ENCODE data around the gene RBM3.

RBM3 gene

DNA sequence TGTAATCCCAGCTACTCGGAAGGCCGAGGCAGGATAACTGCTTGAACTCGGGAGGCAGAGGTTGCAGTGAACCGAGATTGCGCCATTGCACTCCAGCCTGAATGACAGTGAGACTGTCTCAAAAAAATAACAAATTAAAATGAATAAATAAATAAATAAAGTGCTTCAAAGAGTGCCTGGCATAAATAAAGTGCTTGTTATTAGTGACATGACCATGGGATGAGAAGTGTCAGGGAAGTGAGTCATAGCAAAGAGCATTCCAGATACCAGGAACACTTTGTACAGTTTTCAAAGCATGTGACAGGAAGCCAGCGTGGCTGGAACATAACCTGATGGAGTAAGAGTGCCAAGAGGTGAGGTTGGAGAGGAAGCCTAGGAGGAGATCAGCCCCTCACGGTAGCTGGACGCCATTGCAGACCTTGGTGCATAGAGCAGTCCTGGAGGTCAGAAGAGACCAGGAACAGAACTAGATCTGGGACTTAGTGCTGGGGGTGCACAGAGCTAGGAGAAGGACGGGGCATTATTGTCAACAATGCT lies 17.0 kb downstream of the RBM3 start:
- H3K4me1 ChIP-seq (ENCODE audit: insufficient read depth, low read length): no peaks in the 10 kb centered on the region; the same call in 1 of the 2 replicates
- H3K36me3 ChIP-seq (ENCODE audit: insufficient read depth, low read length): no peaks in the 10 kb centered on the region
- no peak overlapping the region for H3K9ac ChIP-seq (ENCODE audit: low read depth, low read length)
- no peaks in the 10 kb centered on the region for H3K9me3 ChIP-seq (ENCODE audit: control insufficient read depth, insufficient read depth, low read length)

DNA sequence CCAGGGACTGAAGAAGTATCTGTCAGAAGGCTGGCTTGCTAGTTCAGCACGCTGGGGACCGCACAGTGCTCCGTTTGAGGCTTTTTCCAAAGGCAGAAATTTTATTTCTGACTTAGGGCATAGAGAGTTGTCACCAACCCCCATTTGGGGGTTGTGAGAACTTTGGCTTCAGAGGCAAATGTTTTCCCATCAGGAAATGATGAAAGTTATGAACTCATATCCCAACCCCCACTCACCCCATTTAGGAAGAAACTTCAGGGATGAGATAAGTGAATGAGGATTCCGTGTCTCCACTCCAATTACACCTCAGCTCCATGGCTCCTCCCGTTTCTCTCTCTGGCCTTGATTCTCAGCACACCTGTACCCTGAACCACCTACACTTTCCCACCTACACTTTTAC lies 18.7 kb downstream of the RBM3 start:
- H3K36me3 ChIP-seq (ENCODE audit: insufficient read depth, low read length): no peaks in the 10 kb centered on the region
- H3K4me1 ChIP-seq (ENCODE audit: insufficient read depth, low read length): no peaks in the 10 kb centered on the region; the same call in 1 of the 2 replicates
- H3K9me3 ChIP-seq (ENCODE audit: control insufficient read depth, insufficient read depth, low read length): no peaks in the 10 kb centered on the region
- no peak overlapping the region for H3K9ac ChIP-seq (ENCODE audit: low read depth, low read length)

DNA sequence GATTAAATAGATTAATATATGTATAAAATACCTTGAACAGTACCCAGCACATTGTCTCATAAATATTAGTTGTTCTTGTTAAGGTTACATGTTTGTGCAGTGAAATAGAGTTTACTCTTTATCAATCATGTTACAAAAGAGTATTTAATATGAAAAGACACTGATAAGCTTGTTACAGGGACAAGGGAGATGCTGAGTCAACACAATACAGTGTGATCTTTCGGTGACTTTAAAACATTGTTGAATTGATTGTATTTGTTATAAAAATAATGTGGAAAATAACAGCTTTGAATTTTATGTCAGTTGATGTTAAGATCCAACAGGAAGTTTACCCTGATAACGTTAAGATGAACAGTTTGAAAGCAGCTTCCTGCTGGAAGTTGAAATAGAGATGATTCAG lies 21.6 kb downstream of the RBM3 start:
- peaks cover 5% of the 10 kb centered on the region; the same call in 1 of the 2 replicates for H3K36me3 ChIP-seq (ENCODE audit: insufficient read depth, low read length)
- H3K4me1 ChIP-seq (ENCODE audit: insufficient read depth, low read length): no peaks in the 10 kb centered on the region; the same call in 1 of the 2 replicates
- H3K9ac ChIP-seq (ENCODE audit: low read depth, low read length): no peak overlapping the region

DNA sequence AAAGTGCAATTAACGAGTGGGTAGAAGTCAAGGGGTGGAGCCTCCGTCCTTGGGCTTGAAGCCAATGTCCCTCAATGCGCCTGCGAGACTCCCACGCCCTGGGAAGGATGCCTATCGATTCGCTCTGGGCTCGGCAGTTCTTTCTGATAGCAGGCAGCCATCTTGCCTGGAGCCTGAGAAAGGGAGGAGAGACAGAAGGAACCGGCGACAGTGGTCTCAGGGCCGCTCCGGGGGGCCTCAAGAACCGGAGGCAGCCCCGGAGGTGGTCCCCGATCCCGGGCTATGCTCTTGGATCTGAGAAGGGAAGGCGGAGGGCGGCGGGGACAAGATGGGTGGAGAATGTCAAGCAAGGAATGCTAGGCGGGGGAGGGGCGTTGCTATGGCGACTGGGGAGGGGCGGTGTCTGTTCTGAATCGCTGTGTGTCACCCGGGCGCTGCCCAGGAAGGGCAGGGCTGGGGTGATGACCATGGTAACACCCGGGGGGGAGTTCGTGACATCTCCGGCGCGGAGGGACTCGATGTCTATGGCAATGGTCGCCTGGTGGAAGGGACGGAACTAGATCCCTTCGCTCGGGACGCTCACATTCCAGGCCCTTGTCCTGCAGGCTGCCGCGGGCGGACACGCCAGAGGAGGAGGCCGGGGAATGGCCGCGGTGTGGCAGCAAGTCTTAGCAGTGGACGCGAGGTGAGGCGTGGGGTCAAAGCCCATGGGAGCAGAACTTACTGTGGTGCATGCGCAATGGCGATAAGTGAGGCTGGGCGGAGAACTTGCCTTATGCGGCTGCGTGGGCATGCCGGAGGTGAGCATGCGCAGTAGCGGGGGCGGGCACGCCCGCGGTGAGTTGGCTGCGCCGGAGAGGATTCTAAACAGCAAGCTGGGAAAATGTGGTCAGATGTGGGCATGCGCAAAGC lies 23.3 kb downstream of the RBM3 start, which contains the start of gene WDR13:
TSS of gene WDR13 (plus strand) at position 140 of the 912 bp plus-strand sequence. CDS start at position 645, 505 bp downstream.
- H3K36me3 ChIP-seq (ENCODE audit: insufficient read depth, low read length): peaks cover 5% of the 10 kb centered on the region; the same call in 1 of the 2 replicates
- no peaks in the 10 kb centered on the region; the same call in 1 of the 2 replicates for H3K4me1 ChIP-seq (ENCODE audit: insufficient read depth, low read length)
- peak within 1 kb of the TSS; percentile 92 for H3K9ac ChIP-seq (ENCODE audit: low read depth, low read length)
- H3K9me3 ChIP-seq (ENCODE audit: control insufficient read depth, insufficient read depth, low read length): no peaks in the 10 kb centered on the region

More for the DNA sequence above, 21.6 kb downstream of the RBM3 start:
- H3K9me3 ChIP-seq (ENCODE audit: control insufficient read depth, insufficient read depth, low read length): no peaks in the 10 kb centered on the region

GRCh38 chrX:48598614-48599013 lies 24.3 kb downstream of the RBM3 start:
- no peaks in the 10 kb centered on the region for H3K9me3 ChIP-seq (ENCODE audit: control insufficient read depth, insufficient read depth, low read length)
- H3K9ac ChIP-seq (ENCODE audit: low read depth, low read length): no peak overlapping the region
- no peaks in the 10 kb centered on the region; the same call in 1 of the 2 replicates for H3K4me1 ChIP-seq (ENCODE audit: insufficient read depth, low read length)
- peaks cover 5% of the 10 kb centered on the region; the same call in 1 of the 2 replicates for H3K36me3 ChIP-seq (ENCODE audit: insufficient read depth, low read length)

DNA sequence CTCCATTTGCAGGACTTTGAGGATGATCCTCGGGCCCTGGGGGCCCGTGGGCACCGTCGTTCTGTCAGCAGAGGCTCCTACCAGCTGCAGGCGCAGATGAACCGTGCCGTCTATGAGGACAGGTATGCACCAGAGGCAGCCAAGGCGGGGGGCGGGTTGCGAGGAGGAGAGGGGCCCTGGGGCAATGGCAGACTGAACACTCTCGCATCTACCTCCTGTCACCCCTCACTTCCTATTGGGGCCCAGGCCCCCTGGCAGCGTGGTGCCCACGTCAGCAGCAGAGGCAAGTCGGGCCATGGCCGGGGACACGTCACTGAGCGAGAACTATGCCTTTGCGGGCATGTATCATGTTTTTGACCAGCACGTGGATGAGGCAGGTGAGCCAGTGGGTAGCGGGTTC lies 25.1 kb downstream of the RBM3 start:
- no peaks in the 10 kb centered on the region; the same call in 1 of the 2 replicates for H3K4me1 ChIP-seq (ENCODE audit: insufficient read depth, low read length)
- H3K9me3 ChIP-seq (ENCODE audit: control insufficient read depth, insufficient read depth, low read length): no peaks in the 10 kb centered on the region
- H3K9ac ChIP-seq (ENCODE audit: low read depth, low read length): no peak overlapping the region
- peaks cover 5% of the 10 kb centered on the region; the same call in 1 of the 2 replicates for H3K36me3 ChIP-seq (ENCODE audit: insufficient read depth, low read length)

DNA sequence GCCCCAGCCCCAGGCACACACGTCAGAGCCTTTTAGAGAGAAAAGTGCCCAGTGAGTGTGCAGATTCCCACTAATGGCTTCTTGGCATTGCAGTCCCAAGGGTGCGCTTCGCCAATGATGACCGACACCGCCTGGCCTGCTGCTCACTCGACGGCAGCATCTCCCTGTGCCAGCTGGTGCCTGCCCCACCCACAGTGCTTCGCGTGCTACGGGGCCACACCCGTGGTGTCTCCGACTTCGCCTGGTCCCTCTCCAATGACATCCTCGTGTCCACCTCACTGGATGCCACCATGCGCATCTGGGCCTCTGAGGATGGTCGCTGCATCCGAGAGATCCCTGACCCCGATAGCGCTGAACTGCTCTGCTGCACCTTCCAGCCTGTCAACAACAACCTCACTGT lies 25.9 kb downstream of the RBM3 start:
- no peaks in the 10 kb centered on the region for H3K9me3 ChIP-seq (ENCODE audit: control insufficient read depth, insufficient read depth, low read length)
- H3K4me1 ChIP-seq (ENCODE audit: insufficient read depth, low read length): no peaks in the 10 kb centered on the region; the same call in 1 of the 2 replicates
- peaks cover 5% of the 10 kb centered on the region; the same call in 1 of the 2 replicates for H3K36me3 ChIP-seq (ENCODE audit: insufficient read depth, low read length)
- H3K9ac ChIP-seq (ENCODE audit: low read depth, low read length): no peak overlapping the region

- Histone ChIP-seq H3K4me1 (ENCODE audit: insufficient read depth, low read length) (no peaks in the 10 kb centered on the region; the same call in 1 of the 2 replicates), H3K36me3 (ENCODE audit: insufficient read depth, low read length) (peaks cover 5% of the 10 kb centered on the region; the same call in 1 of the 2 replicates), H3K9ac (ENCODE audit: low read depth, low read length) (no peak overlapping the region), H3K9me3 (ENCODE audit: control insufficient read depth, insufficient read depth, low read length) (no peaks in the 10 kb centered on the region)
Observed at GRCh38 chrX:48601741-48602394, 27.6 kb downstream of the RBM3 start.

GRCh38 chrX:48604701-48605100 lies 30.4 kb downstream of the RBM3 start:
- Histone ChIP-seq H3K4me1 (ENCODE audit: insufficient read depth, low read length) (no peaks in the 10 kb centered on the region), H3K9me3 (ENCODE audit: control insufficient read depth, insufficient read depth, low read length) (no peaks in the 10 kb centered on the region), H3K9ac (ENCODE audit: low read depth, low read length) (no peak overlapping the region), H3K36me3 (ENCODE audit: insufficient read depth, low read length) (no peaks in the 10 kb centered on the region)

GRCh38 chrX:48606091-48606490 lies 31.8 kb downstream of the RBM3 start:
- no peak overlapping the region for H3K9ac ChIP-seq (ENCODE audit: low read depth, low read length)

DNA sequence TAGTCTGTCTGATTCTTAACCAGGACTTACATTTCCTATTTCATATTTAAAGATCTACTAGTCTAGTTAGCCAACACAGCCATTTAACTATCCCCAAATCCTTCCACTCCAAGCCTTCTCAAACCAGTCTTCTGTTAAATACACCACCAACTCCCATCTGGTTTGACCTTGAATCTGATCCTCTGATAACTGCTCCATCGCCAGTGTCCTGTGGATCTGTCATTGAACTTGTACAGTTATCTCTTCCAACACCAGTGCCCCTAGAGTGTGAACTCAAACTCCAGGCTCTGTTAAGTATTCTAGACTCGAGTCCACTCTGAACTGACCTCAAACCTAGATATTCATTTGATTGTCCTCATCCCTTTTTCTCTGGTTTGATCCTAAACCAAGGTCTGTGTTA lies 37.4 kb downstream of the RBM3 start:
- no peaks in the 10 kb centered on the region for H3K9me3 ChIP-seq (ENCODE audit: control insufficient read depth, insufficient read depth, low read length)
- no peak overlapping the region for H3K9ac ChIP-seq (ENCODE audit: low read depth, low read length)
- H3K4me1 ChIP-seq (ENCODE audit: insufficient read depth, low read length): 0 out of 2 replicates have a peak, but pooled peaks cover 6% of the 10 kb centered on the region
- no peaks in the 10 kb centered on the region for H3K36me3 ChIP-seq (ENCODE audit: insufficient read depth, low read length)

More at GRCh38 chrX:48606091-48606490, 31.8 kb downstream of the RBM3 start:
- no peaks in the 10 kb centered on the region for H3K36me3 ChIP-seq (ENCODE audit: insufficient read depth, low read length)
- H3K4me1 ChIP-seq (ENCODE audit: insufficient read depth, low read length): no peaks in the 10 kb centered on the region
- no peaks in the 10 kb centered on the region for H3K9me3 ChIP-seq (ENCODE audit: control insufficient read depth, insufficient read depth, low read length)

- Histone ChIP-seq H3K9ac (ENCODE audit: low read depth, low read length) (no peak overlapping the region), H3K36me3 (ENCODE audit: insufficient read depth, low read length) (no peaks in the 10 kb centered on the region), H3K4me1 (ENCODE audit: insufficient read depth, low read length) (0 out of 2 replicates have a peak, but pooled peaks cover 7% of the 10 kb centered on the region), H3K9me3 (ENCODE audit: control insufficient read depth, insufficient read depth, low read length) (no peaks in the 10 kb centered on the region)
Observed at GRCh38 chrX:48613502-48614160, 39.3 kb downstream of the RBM3 start.

DNA sequence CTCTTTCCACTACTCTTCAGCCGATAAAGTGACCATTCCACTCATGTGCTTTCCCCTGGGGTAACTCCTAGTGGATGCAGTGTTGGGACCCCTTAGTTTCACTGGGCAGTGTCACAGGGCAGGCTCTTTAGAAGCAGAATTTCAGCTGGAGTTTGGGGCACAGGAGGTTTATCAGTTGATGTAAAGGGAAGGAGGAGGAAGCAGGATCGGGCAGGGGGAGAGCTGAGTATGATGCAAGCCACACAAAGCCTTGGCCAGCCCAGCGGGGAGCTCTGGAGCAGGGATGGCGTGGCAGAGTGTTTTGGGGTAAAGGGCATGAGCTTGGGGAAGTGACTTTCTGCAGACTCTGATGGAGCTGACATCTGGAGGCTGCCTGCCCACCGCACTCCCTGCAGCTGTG lies 42.3 kb downstream of the RBM3 start:
- no peak overlapping the region for H3K9ac ChIP-seq (ENCODE audit: low read depth, low read length)
- H3K36me3 ChIP-seq (ENCODE audit: insufficient read depth, low read length): no peaks in the 10 kb centered on the region
- no peaks in the 10 kb centered on the region for H3K9me3 ChIP-seq (ENCODE audit: control insufficient read depth, insufficient read depth, low read length)
- H3K4me1 ChIP-seq (ENCODE audit: insufficient read depth, low read length): 0 out of 2 replicates have a peak, but pooled peaks cover 7% of the 10 kb centered on the region
